IMR-90 (cell line): ENCODE results near the gene PIKFYVE. TPM values are rescaled to one million over a fixed set of nuclear protein-coding genes. Genes with fewer than 3 reads are reported as not detected.

Experiments used
- ATAC-seq: fragments of 200-7000 bp; cut with Tn5 transposase; 2 replicates; pipeline ENCODE4 v1.9.1; 2020; ENCODE audit warnings: low read depth, mild to moderate bottlenecking, moderate library complexity
- BruUV-seq: library from RNA; stranded (reverse); fragments of 400-500 nt; replicated peaks from 2 replicates; lab custom pipeline; 2021; lab: Mats Ljungman, UMichigan
- CTCF ChIA-PET: fragments of 300-600 bp; formaldehyde crosslinking; extraction: SDS; loops from one replicate; lab custom pipeline; 2021; ENCODE audit warnings: antibody characterized with exemption; lab: Yijun Ruan, JAX
- POLR2A ChIA-PET: fragments of 300-600 bp; sonication (Branson Sonifier 250); formaldehyde crosslinking; loops from one replicate; lab custom pipeline; 2022; ENCODE audit warnings: antibody characterized with exemption; ENCODE audit not compliant: unreplicated experiment; lab: Charles Lee
- DNase-seq: peaks from one replicate; pipeline ENCODE4 v3.0.0; 2013
- H2AFZ ChIP-seq: replicated peaks from 2 replicates; pipeline ENCODE3; 2013; ENCODE audit warnings: low read length, mild to moderate bottlenecking; ENCODE audit not compliant: poor library complexity
- H2AK5ac ChIP-seq: 2 replicates; pipeline ENCODE4 v1.6.1; 2013; ENCODE audit warnings: low read depth, low read length, inconsistent platforms
- H2AK9ac ChIP-seq: replicated peaks from 2 replicates; pipeline ENCODE3; 2013; ENCODE audit warnings: mild to moderate bottlenecking, low read depth, low read length, moderate library complexity; ENCODE audit not compliant: poor library complexity
- H2BK120ac ChIP-seq: 2 replicates; pipeline ENCODE4 v1.6.1; 2013; ENCODE audit warnings: low read depth, low read length, inconsistent platforms
- H2BK15ac ChIP-seq: 3 replicates; pipeline ENCODE4 v1.6.1; 2013; ENCODE audit warnings: low read depth, low read length, inconsistent platforms
- H2BK20ac ChIP-seq: 2 replicates; pipeline ENCODE4 v1.6.1; 2013; ENCODE audit warnings: low read depth, mild to moderate bottlenecking, inconsistent platforms, low read length, moderate library complexity
- H2BK5ac ChIP-seq: 2 replicates; pipeline ENCODE4 v1.6.1; 2013; ENCODE audit warnings: mild to moderate bottlenecking, low read depth, low read length, inconsistent platforms; ENCODE audit not compliant: poor library complexity, severe bottlenecking
- H3K14ac ChIP-seq: replicated peaks from 2 replicates; pipeline ENCODE4 v1.6.1; 2013; ENCODE audit warnings: low read depth, low read length, inconsistent platforms
- H3K18ac ChIP-seq: 2 replicates; pipeline ENCODE4 v1.6.1; 2013; ENCODE audit warnings: low read depth, low read length, control low read depth
- H3K23ac ChIP-seq: 2 replicates; pipeline ENCODE4 v1.6.1; 2013; ENCODE audit warnings: low read depth, low read length, inconsistent platforms
- H3K27ac ChIP-seq: 2 replicates; pipeline ENCODE4 v1.5.1; 2013; ENCODE audit warnings: mild to moderate bottlenecking, control low read depth, low read length; ENCODE audit not compliant: insufficient read depth
- H3K27me3 ChIP-seq: 2 replicates; pipeline ENCODE4 v1.6.1; 2013; ENCODE audit warnings: low read length; ENCODE audit not compliant: control insufficient read depth, insufficient read depth
- H3K36me3 ChIP-seq: 2 replicates; pipeline ENCODE4 v1.6.1; 2013; ENCODE audit warnings: low read length, mixed read lengths; ENCODE audit not compliant: control insufficient read depth, insufficient read depth
- H3K4ac ChIP-seq: 2 replicates; pipeline ENCODE4 v1.6.1; 2013; ENCODE audit warnings: low read depth, low read length, inconsistent platforms
- H3K4me1 ChIP-seq: 2 replicates; pipeline ENCODE4 v1.6.1; 2013; ENCODE audit warnings: low read length, mixed read lengths; ENCODE audit not compliant: control insufficient read depth, insufficient read depth
- H3K4me2 ChIP-seq: 2 replicates; pipeline ENCODE4 v1.6.1; 2013; ENCODE audit warnings: low read depth, mild to moderate bottlenecking, control low read depth, low read length, moderate library complexity
- H3K4me3 ChIP-seq: 2 replicates; pipeline ENCODE4 v1.5.1; 2013; ENCODE audit warnings: low read depth, mild to moderate bottlenecking, control low read depth, low read length, moderate library complexity; ENCODE audit not compliant: insufficient read depth
- H3K56ac ChIP-seq: 2 replicates; pipeline ENCODE4 v1.6.1; 2013; ENCODE audit warnings: low read length, inconsistent platforms; ENCODE audit not compliant: insufficient read depth; ENCODE audit errors: extremely low read depth
- H3K79me1 ChIP-seq, 2 experiments: 2 replicates each; pipeline ENCODE4 v1.6.1; 2013; ENCODE audit warnings: low read length in 2 of 2, inconsistent platforms in 1 of 2, low read depth in 1 of 2
- H3K9ac ChIP-seq: 2 replicates; pipeline ENCODE4 v1.6.1; 2013; ENCODE audit warnings: low read depth, low read length, control low read depth
- H3K9me1 ChIP-seq: 2 replicates; pipeline ENCODE4 v1.6.1; 2013; ENCODE audit warnings: low read length, inconsistent platforms; ENCODE audit not compliant: insufficient read depth
- H3K9me3 ChIP-seq: 2 replicates; pipeline ENCODE4 v1.6.1; 2013; ENCODE audit warnings: low read length; ENCODE audit not compliant: control insufficient read depth, insufficient read depth
- H4K20me1 ChIP-seq: 2 replicates; pipeline ENCODE4 v1.6.1; 2013; ENCODE audit warnings: low read length, inconsistent platforms; ENCODE audit not compliant: insufficient read depth
- H4K5ac ChIP-seq: 2 replicates; pipeline ENCODE4 v1.6.1; 2013; ENCODE audit warnings: mild to moderate bottlenecking, low read depth, low read length, control low read depth
- H4K8ac ChIP-seq, 2 experiments: 2 replicates each; pipeline ENCODE4 v1.6.1; 2013; ENCODE audit warnings: low read depth in 2 of 2, low read length in 2 of 2, control low read depth in 1 of 2, inconsistent platforms in 1 of 2
- H4K91ac ChIP-seq: 2 replicates; pipeline ENCODE4 v1.6.1; 2013; ENCODE audit warnings: low read depth, low read length, inconsistent platforms; ENCODE audit not compliant: insufficient read depth
- CEBPB ChIP-seq: IDR thresholded peaks from 2 replicates; pipeline ENCODE4 v1.6.1; 2012; ENCODE audit warnings: low read depth, low read length, improper control_type of control experiment
- FOS ChIP-seq: fragments of 150-350 bp; IDR thresholded peaks from 2 replicates; pipeline ENCODE4 v1.6.1; 2016; ENCODE audit warnings: low read depth, low read length
- MAFK ChIP-seq: IDR thresholded peaks from 2 replicates; pipeline ENCODE4 v1.6.1; 2012; ENCODE audit warnings: low read depth, low read length, improper control_type of control experiment
- MAZ ChIP-seq: IDR thresholded peaks from 2 replicates; pipeline ENCODE4 v1.6.1; 2012; ENCODE audit warnings: low read depth, mild to moderate bottlenecking, low read length, improper control_type of control experiment, moderate library complexity, borderline replicate concordance
- MXI1 ChIP-seq: IDR thresholded peaks from 2 replicates; pipeline ENCODE4 v1.6.1; 2012; ENCODE audit warnings: low read depth, mild to moderate bottlenecking, low read length, moderate library complexity, borderline replicate concordance
- POLR2A ChIP-seq: IDR thresholded peaks from 2 replicates; pipeline ENCODE4 v1.6.1; 2012; ENCODE audit warnings: mild to moderate bottlenecking, low read depth, low read length
- RCOR1 ChIP-seq: IDR thresholded peaks from 2 replicates; pipeline ENCODE4 v1.6.1; 2012; ENCODE audit warnings: mild to moderate bottlenecking, low read length, improper control_type of control experiment; ENCODE audit not compliant: insufficient replicate concordance
- RFX5 ChIP-seq: IDR thresholded peaks from 2 replicates; pipeline ENCODE4 v1.8.0; 2012; ENCODE audit warnings: low read depth, mild to moderate bottlenecking, low read length, moderate library complexity
- SMC3 ChIP-seq: fragments of 150-350 bp; IDR thresholded peaks from 2 replicates; pipeline ENCODE4 v1.6.1; 2016; ENCODE audit warnings: low read depth, mild to moderate bottlenecking, antibody characterized with exemption, low read length, moderate library complexity
- USF2 ChIP-seq: fragments of 150-350 bp; IDR thresholded peaks from 2 replicates; pipeline ENCODE4 v1.6.1; 2017; ENCODE audit warnings: mild to moderate bottlenecking, antibody characterized with exemption, low read length, low read depth
- WGBS, 2 experiments: methylation state at CpG; one replicate each; pipeline versions ENCODE4 v1.1.5 to v1.1.7; 2013; ENCODE audit warnings: missing lambda C conversion rate in 2 of 2; ENCODE audit not compliant: insufficient read length in 1 of 2; ENCODE audit errors: extremely low coverage in 2 of 2; 5-methylcytosine and 5-hydroxymethylcytosine counted together
- dilution Hi-C: fragments of 300-500 bp; cut with HindIII; formaldehyde crosslinking; loops from one replicate; pipeline ENCODE4 v1.14.3; 2018; ENCODE audit warnings: low sequenced_read_pairs; ENCODE audit not compliant: unreplicated experiment
- in situ Hi-C: fragments of 300-500 bp; cut with MboI; formaldehyde crosslinking; loops from 3 replicates; pipeline ENCODE4 v1.14.3; 2019; ENCODE audit warnings: low sequenced_read_pairs, inconsistent platforms, mixed read lengths
- intact Hi-C: fragments of 100-400 bp; cut with micrococcal nuclease; formaldehyde crosslinking; loops from 2 replicates; pipeline ENCODE4 v1.10.0; 2022
- polyA plus RNA-seq, 3 experiments: library from polyadenylated mRNA; depleted of rRNA; stranded (reverse); fragments of >200 nt; gene quantifications; 2 replicates each; pipeline ENCODE4 v1.2.3, GENCODE V29; 2012; ENCODE audit warnings: low replicate concordance in 1 of 3
- total RNA-seq: library from RNA; depleted of rRNA; stranded (reverse); fragments of >200 nt; gene quantifications from 2 replicates; pipeline ENCODE4 v1.2.3, GENCODE V29; 2012
- TF ChIP-seq, protein P1 (sequence below): conservative IDR thresholded peaks from 2 replicates; pipeline ENCODE4 v1.5.1; 2012; ENCODE audit warnings: mild to moderate bottlenecking, low read depth, low read length, improper control_type of control experiment

Gene PIKFYVE
- total and polyA plus RNA-seq, 2 of the 4 experiments (the other 2 are of a cell fraction) = 9.3 to 34.6 TPM

- POLR2A ChIA-PET = no interaction called here
- in situ Hi-C loops = no loop called here
- H3K9ac ChIP-seq = no peak overlapping the region
Observed at GRCh38 chr2:208240619-208241209, 25.3 kb upstream of the PIKFYVE start.

More at GRCh38 chr2:208240619-208241209, 25.3 kb upstream of the PIKFYVE start:
- BruUV-seq = no TSS peak
- no peak overlapping the region for H2BK20ac ChIP-seq
- H3K18ac ChIP-seq = no peak overlapping the region
- H3K4me2 ChIP-seq = no peak overlapping the region
- ATAC-seq (no peak), DNase-seq (no peak)
- WGBS, 2 experiments = no CpG with 5 or more reads among the region's 3 CpGs
- H3K23ac ChIP-seq = no peak overlapping the region
- H3K4me1 ChIP-seq = no peaks in the 10 kb centered on the region
- dilution Hi-C loops = no loop called here
- no peak overlapping the region for H3K4me3 ChIP-seq
- no peak overlapping the region for H2AK9ac ChIP-seq
- no peak overlapping the region for H4K91ac ChIP-seq
- intact Hi-C loops = loop anchor here (5.0 kb wide), 1 partner anchor 1107 kb away; no protein-coding TSS in a partner anchor
- no peak overlapping the region for H4K8ac ChIP-seq
- H2BK5ac ChIP-seq = no peak overlapping the region
- no peaks in the 10 kb centered on the region for H3K27me3 ChIP-seq
- TF ChIP-seq RFX5 (no peak), MXI1 (no peak), FOS (no peak), USF2 (no peak), MAFK (no peak), CEBPB (no peak), RCOR1 (no peak), SMC3 (no peak), POLR2A (no peak), MAZ (no peak)
- TF ChIP-seq, protein P1, sequence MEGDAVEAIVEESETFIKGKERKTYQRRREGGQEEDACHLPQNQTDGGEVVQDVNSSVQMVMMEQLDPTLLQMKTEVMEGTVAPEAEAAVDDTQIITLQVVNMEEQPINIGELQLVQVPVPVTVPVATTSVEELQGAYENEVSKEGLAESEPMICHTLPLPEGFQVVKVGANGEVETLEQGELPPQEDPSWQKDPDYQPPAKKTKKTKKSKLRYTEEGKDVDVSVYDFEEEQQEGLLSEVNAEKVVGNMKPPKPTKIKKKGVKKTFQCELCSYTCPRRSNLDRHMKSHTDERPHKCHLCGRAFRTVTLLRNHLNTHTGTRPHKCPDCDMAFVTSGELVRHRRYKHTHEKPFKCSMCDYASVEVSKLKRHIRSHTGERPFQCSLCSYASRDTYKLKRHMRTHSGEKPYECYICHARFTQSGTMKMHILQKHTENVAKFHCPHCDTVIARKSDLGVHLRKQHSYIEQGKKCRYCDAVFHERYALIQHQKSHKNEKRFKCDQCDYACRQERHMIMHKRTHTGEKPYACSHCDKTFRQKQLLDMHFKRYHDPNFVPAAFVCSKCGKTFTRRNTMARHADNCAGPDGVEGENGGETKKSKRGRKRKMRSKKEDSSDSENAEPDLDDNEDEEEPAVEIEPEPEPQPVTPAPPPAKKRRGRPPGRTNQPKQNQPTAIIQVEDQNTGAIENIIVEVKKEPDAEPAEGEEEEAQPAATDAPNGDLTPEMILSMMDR = no peak
- no peak overlapping the region for H3K14ac ChIP-seq
- H3K27ac ChIP-seq = no peak overlapping the region
- H4K20me1 ChIP-seq = no peaks in the 10 kb centered on the region
- CTCF ChIA-PET = no interaction called here
- H4K5ac ChIP-seq = no peak overlapping the region
- H3K9me3 ChIP-seq = no peaks in the 10 kb centered on the region
- H3K9me1 ChIP-seq = no peaks in the 10 kb centered on the region
- no peak overlapping the region for H2BK120ac ChIP-seq
- no peak overlapping the region for H2AFZ ChIP-seq
- no peak overlapping the region for H2BK15ac ChIP-seq
- no peaks in the 10 kb centered on the region for H3K79me1 ChIP-seq
- no peak overlapping the region for H2AK5ac ChIP-seq
- no peak overlapping the region for H3K56ac ChIP-seq
- peaks cover 16% of the 10 kb centered on the region for H3K36me3 ChIP-seq
- H3K4ac ChIP-seq = no peak overlapping the region
